HG03354 (cell line): Measurements from ENCODE around the gene OR2T8.

Source experiments
- ATAC-seq: cut with Tn5 transposase; IDR thresholded peaks from one replicate; pipeline ENCODE4 v1.9.1; 2021; ENCODE audit warnings: mild to moderate bottlenecking; ENCODE audit not compliant: unreplicated experiment, poor library complexity, severe bottlenecking

Gene OR2T8

DNA sequence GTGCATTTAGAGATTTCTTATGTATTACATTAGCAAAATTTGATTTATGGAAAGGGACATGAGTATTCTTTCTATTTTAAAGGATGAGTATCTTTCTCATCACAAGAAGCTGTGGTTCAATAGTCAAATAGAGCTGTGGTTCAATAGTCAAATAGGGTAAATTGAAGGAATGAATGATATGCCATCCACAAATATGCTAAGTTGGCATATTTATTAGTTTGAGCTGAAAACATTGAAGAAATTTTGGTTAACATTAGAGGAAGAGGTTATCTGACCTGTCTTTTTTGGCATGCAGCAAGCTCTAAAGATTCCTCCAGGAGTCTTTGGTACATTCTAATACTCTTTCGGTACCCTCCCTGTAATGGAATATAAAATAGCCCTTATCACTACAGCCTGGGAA lies 33.4 kb downstream of the OR2T8 start:
- ATAC-seq, result no peak

DNA sequence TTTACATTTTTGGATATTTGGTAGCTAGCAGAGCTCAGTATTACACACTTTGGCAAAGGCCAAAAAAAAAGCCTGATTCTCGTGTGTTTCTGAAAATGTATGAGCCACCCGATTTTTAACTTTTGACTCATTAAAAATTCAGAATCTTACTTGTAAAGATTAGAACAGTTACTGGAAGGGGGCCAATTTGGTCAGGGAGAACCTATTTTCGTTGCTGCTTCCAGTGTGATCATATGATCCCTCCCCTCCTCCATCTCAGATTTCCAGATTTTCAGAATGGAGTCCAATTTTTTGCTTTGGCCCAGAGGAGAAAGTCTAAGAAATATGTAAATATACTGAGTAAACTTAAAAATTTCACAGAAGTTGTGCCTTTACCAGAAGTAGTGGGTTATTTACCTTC lies 41.7 kb downstream of the OR2T8 start:
- ATAC-seq, result no peak

DNA sequence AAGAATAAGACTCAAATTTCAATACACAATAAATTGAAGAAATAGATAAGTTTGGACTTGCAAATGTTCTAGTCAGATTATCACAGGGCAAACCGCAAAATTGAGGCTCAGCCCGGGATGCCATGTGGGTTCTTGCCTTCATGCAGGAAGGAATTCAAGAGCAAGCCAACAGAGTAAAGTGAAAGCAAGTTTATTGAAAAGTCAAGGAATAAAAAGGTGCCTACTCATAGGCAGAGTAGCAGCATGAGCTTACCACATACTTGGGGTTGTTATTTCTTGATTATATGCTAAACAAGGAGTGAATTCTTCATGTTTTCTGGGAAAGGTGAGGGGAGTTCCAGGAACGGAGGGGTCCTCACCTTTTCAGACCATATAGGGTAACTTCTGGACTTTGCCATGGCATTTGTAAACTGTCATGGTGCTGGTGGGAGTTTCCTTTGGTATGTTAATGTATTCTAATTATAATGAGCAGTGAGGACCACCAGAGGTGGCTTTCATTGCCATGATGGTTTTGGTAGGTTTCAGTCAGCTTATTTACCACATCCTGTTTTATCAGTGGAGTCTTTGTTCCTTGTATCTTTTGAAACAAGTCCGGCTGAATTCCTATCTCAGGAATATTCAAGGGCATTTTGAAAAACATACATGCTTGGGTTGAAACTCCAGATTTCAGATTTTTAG lies 43.0 kb downstream of the OR2T8 start:
- ATAC-seq, result no peak

DNA sequence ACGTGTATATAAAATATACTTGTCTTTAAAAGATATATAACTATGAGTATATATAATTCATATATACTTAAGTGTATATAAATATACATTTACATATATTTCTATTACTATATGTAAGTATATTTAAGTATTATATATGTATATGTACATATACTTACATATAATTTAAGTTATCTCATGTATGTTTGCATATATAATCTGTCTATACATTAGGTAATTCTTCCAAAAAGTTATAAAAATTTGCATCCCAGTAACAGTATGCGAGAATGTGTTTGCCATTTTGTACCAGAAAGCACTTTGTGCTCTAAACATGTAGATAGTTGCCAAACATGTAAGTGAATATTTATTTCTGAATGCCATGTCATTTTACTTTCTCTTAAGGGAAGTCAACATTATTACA lies 44.9 kb downstream of the OR2T8 start, which contains the start of gene OR2AK2:
Gene OR2AK2 (plus strand): TSS at position 301 of the 400 bp plus-strand sequence. CDS start 144 bp downstream, outside the sequence.
- no peak for ATAC-seq

DNA sequence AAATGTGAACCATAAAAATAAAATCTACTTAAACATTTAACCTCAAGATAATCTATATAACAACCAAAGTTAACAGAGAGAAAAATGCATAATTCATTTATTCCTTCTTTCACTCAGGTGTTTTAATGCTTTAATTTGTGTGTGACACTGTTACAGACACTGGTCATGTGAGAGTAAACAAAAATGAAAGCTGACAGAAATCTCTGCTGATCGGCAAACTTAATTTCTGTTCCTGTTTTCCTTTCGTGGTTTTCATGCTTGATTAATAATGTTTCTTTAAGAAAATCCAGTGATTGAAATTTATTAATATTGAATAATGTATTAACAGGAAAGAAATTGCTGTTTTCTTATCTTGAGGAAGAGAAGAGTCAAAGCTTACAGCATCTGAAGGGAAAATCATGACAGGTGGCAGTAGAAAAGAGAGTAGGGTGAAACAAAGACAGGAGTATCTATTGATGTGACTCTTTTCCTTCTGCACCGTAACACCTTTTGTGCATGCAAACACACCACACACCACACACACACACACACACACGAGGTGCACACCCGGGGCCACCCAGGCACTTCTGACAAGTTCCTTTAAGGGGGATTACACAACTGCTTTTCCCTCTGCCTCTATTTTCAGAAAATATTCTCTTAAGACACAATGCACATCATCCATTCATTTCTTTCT lies 46.6 kb downstream of the OR2T8 start:
- peak; percentile 87 for ATAC-seq
